Mucosa of rectum (tissue), 2 donors: ENCODE measurements around the gene SLC12A2.

Experiments used
- H3K27ac ChIP-seq, 2 donors: one replicate each; pipeline ENCODE4 v1.7.0; 2013; ENCODE audit warnings: inconsistent platforms in 2 of 2, low read depth in 2 of 2, low read length in 2 of 2
- H3K27me3 ChIP-seq, 2 donors: one replicate each; pipeline ENCODE4 v1.7.0; 2013; ENCODE audit warnings: low read length in 2 of 2; ENCODE audit not compliant: control insufficient read depth in 2 of 2, insufficient read depth in 2 of 2
- H3K36me3 ChIP-seq, 2 donors: one replicate each; pipeline ENCODE4 v1.7.0; 2013; ENCODE audit warnings: low read length in 2 of 2; ENCODE audit not compliant: control insufficient read depth in 2 of 2, insufficient read depth in 2 of 2
- H3K4me1 ChIP-seq, 2 donors: one replicate each; pipeline ENCODE4 v1.7.0; 2013; ENCODE audit warnings: low read length in 2 of 2, mild to moderate bottlenecking in 1 of 2; ENCODE audit not compliant: control insufficient read depth in 2 of 2, insufficient read depth in 2 of 2
- H3K4me3 ChIP-seq, 2 donors: one replicate each; pipeline ENCODE4 v1.7.0; 2013; ENCODE audit warnings: low read length in 2 of 2
- H3K9ac ChIP-seq, 2 donors: one replicate each; pipeline ENCODE4 v1.7.0; 2013; ENCODE audit warnings: low read length in 2 of 2, low read depth in 1 of 2, mild to moderate bottlenecking in 1 of 2
- H3K9me3 ChIP-seq, 2 donors: one replicate each; pipeline ENCODE4 v1.7.0; 2013; ENCODE audit warnings: low read length in 2 of 2; ENCODE audit not compliant: control insufficient read depth in 2 of 2
- donor health status: healthy.
- donor health status: Normal muscosa, but diverticular disease.

SLC12A2 gene

GRCh38 chr5:128234928-128235641 lies 151.5 kb downstream of the SLC12A2 start:
- H3K4me3 ChIP-seq = no peak overlapping the region
- no peak overlapping the region for H3K27ac ChIP-seq
- H3K4me1 ChIP-seq = no peaks in the 10 kb centered on the region
- no peaks in the 10 kb centered on the region for H3K9me3 ChIP-seq
- H3K36me3 ChIP-seq = no peaks in the 10 kb centered on the region
- no peak overlapping the region for H3K9ac ChIP-seq
- no peaks in the 10 kb centered on the region for H3K27me3 ChIP-seq

GRCh38 chr5:128236334-128236733 lies 152.8 kb downstream of the SLC12A2 start:
- Histone ChIP-seq H3K27me3 (no peaks in the 10 kb centered on the region), H3K9ac (no peak overlapping the region), H3K36me3 (no peaks in the 10 kb centered on the region), H3K27ac (no peak overlapping the region), H3K9me3 (no peaks in the 10 kb centered on the region), H3K4me1 (no peaks in the 10 kb centered on the region), H3K4me3 (no peak overlapping the region)

- no peak overlapping the region for H3K27ac ChIP-seq
- no peaks in the 10 kb centered on the region for H3K9me3 ChIP-seq
- no peak overlapping the region for H3K9ac ChIP-seq
- H3K4me1 ChIP-seq = no peaks in the 10 kb centered on the region
- no peak overlapping the region for H3K4me3 ChIP-seq
- no peaks in the 10 kb centered on the region for H3K36me3 ChIP-seq
- H3K27me3 ChIP-seq = no peaks in the 10 kb centered on the region
These were observed 153.4 kb downstream of the SLC12A2 start for GRCh38 chr5:128237000-128237399.

GRCh38 chr5:128237546-128237945 lies 154.0 kb downstream of the SLC12A2 start:
- Histone ChIP-seq H3K4me1 (no peaks in the 10 kb centered on the region), H3K4me3 (no peak overlapping the region), H3K27me3 (no peaks in the 10 kb centered on the region), H3K36me3 (no peaks in the 10 kb centered on the region), H3K27ac (no peak overlapping the region), H3K9ac (no peak overlapping the region), H3K9me3 (no peaks in the 10 kb centered on the region)
